RWPE1 (cell line): ENCODE measurements around the gene CRB1.

Experiments used
- CTCF ChIA-PET: fragments of 350-600 bp; sonication (Branson Sonifier 250); formaldehyde crosslinking; extraction: SDS; loops from one replicate; lab custom pipeline; 2021; lab: Yijun Ruan, JAX
- POLR2A ChIA-PET: fragments of 400-600 bp; formaldehyde crosslinking; extraction: SDS; loops from one replicate; lab custom pipeline; 2020; ENCODE audit warnings: antibody characterized with exemption; ENCODE audit not compliant: low non-redundant PET; lab: Yijun Ruan, JAX
- DNase-seq: peaks from one replicate; pipeline ENCODE4 v3.0.0; 2012; ENCODE audit warnings: low spot score
- H3K27ac ChIP-seq: fragments of 450-650 bp; 2 replicates; pipeline ENCODE4 v1.5.1; 2017
- TF ChIP-seq, protein P1 (sequence below): fragments of 450-650 bp; conservative IDR thresholded peaks from 2 replicates; pipeline ENCODE4 v1.5.1; 2017; ENCODE audit warnings: low read depth, mild to moderate bottlenecking

CRB1 gene

DNA sequence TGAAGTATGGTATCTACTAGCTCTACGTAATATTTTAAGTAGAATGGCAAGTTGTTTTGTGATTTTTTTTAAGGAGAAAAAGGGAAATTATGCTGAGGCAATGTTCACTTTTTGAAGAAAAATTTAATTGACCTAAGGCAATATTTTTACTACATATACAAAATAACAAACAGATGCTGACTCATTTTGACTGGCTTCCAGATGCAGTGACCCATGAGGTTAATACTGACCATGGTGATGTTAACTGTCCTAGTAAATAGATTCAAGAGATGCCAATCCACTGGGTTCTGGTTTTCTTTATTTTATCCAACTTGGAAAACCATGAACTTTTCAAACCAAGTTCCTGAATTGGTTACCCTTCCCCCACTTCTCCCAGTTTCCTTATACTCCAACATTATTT, 154.9 kb downstream of the CRB1 start:
- CTCF ChIA-PET: no interaction called here
- TF ChIP-seq, protein P1, sequence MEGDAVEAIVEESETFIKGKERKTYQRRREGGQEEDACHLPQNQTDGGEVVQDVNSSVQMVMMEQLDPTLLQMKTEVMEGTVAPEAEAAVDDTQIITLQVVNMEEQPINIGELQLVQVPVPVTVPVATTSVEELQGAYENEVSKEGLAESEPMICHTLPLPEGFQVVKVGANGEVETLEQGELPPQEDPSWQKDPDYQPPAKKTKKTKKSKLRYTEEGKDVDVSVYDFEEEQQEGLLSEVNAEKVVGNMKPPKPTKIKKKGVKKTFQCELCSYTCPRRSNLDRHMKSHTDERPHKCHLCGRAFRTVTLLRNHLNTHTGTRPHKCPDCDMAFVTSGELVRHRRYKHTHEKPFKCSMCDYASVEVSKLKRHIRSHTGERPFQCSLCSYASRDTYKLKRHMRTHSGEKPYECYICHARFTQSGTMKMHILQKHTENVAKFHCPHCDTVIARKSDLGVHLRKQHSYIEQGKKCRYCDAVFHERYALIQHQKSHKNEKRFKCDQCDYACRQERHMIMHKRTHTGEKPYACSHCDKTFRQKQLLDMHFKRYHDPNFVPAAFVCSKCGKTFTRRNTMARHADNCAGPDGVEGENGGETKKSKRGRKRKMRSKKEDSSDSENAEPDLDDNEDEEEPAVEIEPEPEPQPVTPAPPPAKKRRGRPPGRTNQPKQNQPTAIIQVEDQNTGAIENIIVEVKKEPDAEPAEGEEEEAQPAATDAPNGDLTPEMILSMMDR: no peak
- no peak overlapping the region for H3K27ac ChIP-seq
- POLR2A ChIA-PET: no interaction called here
- DNase-seq: no peak

GRCh38 chr1:197424380-197424779, 156.3 kb downstream of the CRB1 start:
- CTCF ChIA-PET: interaction anchor here (0.7 kb wide), 1 partner anchor 25 kb away, joined by 3 read pairs; no protein-coding TSS in a partner anchor
- DNase-seq: no peak
- no peak overlapping the region for H3K27ac ChIP-seq
- TF ChIP-seq, protein P1: no peak
- POLR2A ChIA-PET: no interaction called here

GRCh38 chr1:197429372-197429771, 161.3 kb downstream of the CRB1 start:
- ChIA-PET POLR2A (no interaction called here), CTCF (no interaction called here)
- no peak for DNase-seq
- TF ChIP-seq, protein P1: no peak
- no peak overlapping the region for H3K27ac ChIP-seq

DNA sequence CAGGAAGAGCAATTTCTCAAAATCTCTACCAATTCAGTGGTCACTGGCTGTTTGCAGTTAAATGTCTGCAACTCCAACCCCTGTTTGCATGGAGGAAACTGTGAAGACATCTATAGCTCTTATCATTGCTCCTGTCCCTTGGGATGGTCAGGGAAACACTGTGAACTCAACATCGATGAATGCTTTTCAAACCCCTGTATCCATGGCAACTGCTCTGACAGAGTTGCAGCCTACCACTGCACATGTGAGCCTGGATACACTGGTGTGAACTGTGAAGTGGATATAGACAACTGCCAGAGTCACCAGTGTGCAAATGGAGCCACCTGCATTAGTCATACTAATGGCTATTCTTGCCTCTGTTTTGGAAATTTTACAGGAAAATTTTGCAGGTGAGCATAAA, 167.2 kb downstream of the CRB1 start:
- ChIA-PET POLR2A (no interaction called here), CTCF (interaction anchor here (0.9 kb wide), 1 partner anchor 11 kb away, joined by 3 read pairs; no protein-coding TSS in a partner anchor)
- TF ChIP-seq, protein P1: no peak
- no peak for DNase-seq
- H3K27ac ChIP-seq: no peak overlapping the region

- no peak overlapping the region for H3K27ac ChIP-seq
- no peak for DNase-seq
- ChIA-PET CTCF (interaction anchor here (0.6 to 0.7 kb wide), 2 partner anchors 25 to 282 kb away, joined by 4 to 5 read pairs; no protein-coding TSS in a partner anchor), POLR2A (interaction anchor here (0.6 kb wide), 1 partner anchor 623 kb away, joined by 3 read pairs; no protein-coding TSS in a partner anchor)
- TF ChIP-seq, protein P1: no peak
Measured at GRCh38 chr1:197437601-197438000, 169.5 kb downstream of the CRB1 start.

GRCh38 chr1:197438010-197438790, 170.1 kb downstream of the CRB1 start:
- no peak overlapping the region for H3K27ac ChIP-seq
- TF ChIP-seq, protein P1: no peak
- CTCF ChIA-PET: interaction anchor here (0.7 kb wide), 1 partner anchor 26 kb away, joined by 5 read pairs; no protein-coding TSS in a partner anchor
- no peak for DNase-seq
- POLR2A ChIA-PET: interaction anchor here (0.6 kb wide), 1 partner anchor 622 kb away, joined by 3 read pairs; no protein-coding TSS in a partner anchor
